Psoas muscle (tissue), 8 donors: ENCODE measurements around the gene TEX10. TPM values are rescaled to one million over a fixed set of nuclear protein-coding genes. Genes with fewer than 3 reads are reported as not detected.
"Not testable (repeated sequence)": the region's sequence is repeated elsewhere in the genome, so short reads cannot be mapped to it uniquely, and the experiment has no call there.

ENCODE experiments used
- ATAC-seq, 4 donors: fragments of 200-7000 bp; cut with Tn5 transposase; one replicate each; pipeline ENCODE4 v1.9.1; 2020; ENCODE audit warnings: moderate library complexity in 3 of 4, mild to moderate bottlenecking in 2 of 4
- DNase-seq, 2 donors: peaks; one replicate each; pipeline ENCODE4 v3.0.0-alpha.2; 2020
- H3K27ac ChIP-seq: fragments of 200-600 bp; one replicate; pipeline ENCODE4 v1.8.0; 2022
- H3K27me3 ChIP-seq, 3 donors: fragments of 200-600 bp in 1 of 3; one replicate each; pipeline versions ENCODE4 v1.6.1 to v1.8.0; 2013 to 2022; ENCODE audit warnings: low read length in 2 of 3, mild to moderate bottlenecking in 2 of 3, moderate library complexity in 1 of 3; ENCODE audit not compliant: insufficient read depth in 3 of 3
- H3K36me3 ChIP-seq, 2 donors: fragments of 200-600 bp in 1 of 2; one replicate each; pipeline versions ENCODE4 v1.6.1 to v1.8.0; 2013 to 2022; ENCODE audit warnings: low read depth in 1 of 2, mild to moderate bottlenecking in 1 of 2, moderate library complexity in 1 of 2; ENCODE audit not compliant: insufficient read depth in 1 of 2
- H3K4me1 ChIP-seq: fragments of 200-600 bp; one replicate; pipeline ENCODE4 v1.8.0; 2022
- H3K4me3 ChIP-seq: fragments of 200-600 bp; one replicate; pipeline ENCODE4 v1.8.0; 2022; ENCODE audit warnings: mild to moderate bottlenecking
- H3K9me3 ChIP-seq: fragments of 200-600 bp; one replicate; pipeline ENCODE4 v1.8.0; 2022
- CTCF ChIP-seq: fragments of 200-600 bp; IDR thresholded peaks from one replicate; pipeline ENCODE4 v1.8.0; 2022; ENCODE audit warnings: antibody characterized with exemption
- WGBS, 3 donors: extraction: QIAGEN DNeasy Blood & Tissue Kit; methylation state at CpG; one replicate each; pipeline versions ENCODE4 v1.1.6 to v1.1.7; 2013; 5-methylcytosine and 5-hydroxymethylcytosine counted together
- intact Hi-C, 2 donors: fragments of 100-400 bp; cut with DNase I; formaldehyde crosslinking; loops; one replicate each; pipeline versions ENCODE4 v1.11.0 to v1.14.2; 2022
- polyA plus RNA-seq, 3 donors: library from polyadenylated mRNA; stranded (reverse); fragments of 200-250 nt; gene quantifications; one replicate each; pipeline ENCODE4 v1.2.3, GENCODE V29; 2013
- total RNA-seq, 4 donors: library from RNA; stranded (reverse); fragmentation: NEBNext Ultra II Directional in 2 of 4; extraction: Animal tissue kit (Norgen Biotek cat#: 25700) in 2 of 4; gene quantifications; one replicate each; pipeline versions ENCODE4 v1.2.1 to v1.2.4, GENCODE V29; 2021 to 2023
- donor health status: healthy with polysubstance abuse.
- donor health status: DM: no; HTN: no; CAD: no; lungs with moderate emphysema.
- donor health status: Bipolar disorder and iron deficiency.
- donor health status: healthy.
- donor health status: DM: yes; HTN: yes; CAD: no.
- donor health status: DM: no; HTN: no; CAD: no.
- donor health status: DM: no; HTN: no; CAD: no.
- donor health status: DM: yes; HTN: yes; CAD: no.

Gene TEX10
- total and polyA plus RNA-seq, 7 donors = 9.8 to 23.1 (median 14.5) TPM

- H3K9me3 ChIP-seq = no peaks in the 10 kb centered on the region
These were observed 12.5 kb downstream of the TEX10 start for GRCh38 chr9:100340224-100340623.

GRCh38 chr9:100338736-100339135 is 14.0 kb downstream of the TEX10 start:
- DNase-seq, ATAC-seq, H3K4me3 ChIP-seq, H3K9me3 ChIP-seq, H3K27ac ChIP-seq, H3K4me1 ChIP-seq, H3K27me3 ChIP-seq, intact Hi-C loops: not testable (repeated sequence)
- H3K36me3 ChIP-seq = peaks cover 2 to 18% of the 10 kb centered on the region in 2 donors
- WGBS, 3 donors = 95 to 98% (median 98%) methylated on average over 5 of the region's 5 CpGs

More at GRCh38 chr9:100340224-100340623, 12.5 kb downstream of the TEX10 start:
- Histone ChIP-seq H3K4me3 (no peak overlapping the region), H3K4me1 (no peaks in the 10 kb centered on the region), H3K36me3 (peaks cover 2 to 21% of the 10 kb centered on the region in 2 donors), H3K27ac (no peak overlapping the region), H3K27me3 (no peaks in the 10 kb centered on the region)
- intact Hi-C loops = no loop called here
- no peak for TF ChIP-seq CTCF
- no peak for DNase-seq
- ATAC-seq = no peak
- 92 to 95% (median 92%) methylated on average over 2 of the region's 2 CpGs for WGBS, 3 donors

GRCh38 chr9:100324594-100325200 is 28.0 kb downstream of the TEX10 start:
- WGBS, 3 donors = 48 to 54% (median 52%) methylated on average over 4 of the region's 4 CpGs
- Histone ChIP-seq H3K36me3 (peaks cover 4 to 71% of the 10 kb centered on the region in 2 donors), H3K27me3 (no peaks in the 10 kb centered on the region), H3K27ac (no peak overlapping the region), H3K4me3 (no peak overlapping the region), H3K9me3 (no peaks in the 10 kb centered on the region), H3K4me1 (no peaks in the 10 kb centered on the region)
- peak; percentile 58 for TF ChIP-seq CTCF
- DNase-seq (no peak), ATAC-seq (peak in 1 of 4 donors; percentile 70)
- intact Hi-C loops = loop anchor here (5.0 to 10.0 kb wide), 4 partner anchors 273 to 1160 kb away; no protein-coding TSS in a partner anchor

- no peak overlapping the region for H3K27ac ChIP-seq
- no peaks in the 10 kb centered on the region for H3K4me1 ChIP-seq
- H3K4me3 ChIP-seq = no peak overlapping the region
- TF ChIP-seq CTCF = peak; percentile 59
- H3K36me3 ChIP-seq = peaks cover 4 to 71% of the 10 kb centered on the region in 2 donors
- WGBS, 3 donors = 64 to 72% (median 66%) methylated on average over 3 of the region's 3 CpGs
- intact Hi-C loops = loop anchor here (5.0 to 10.0 kb wide), 4 partner anchors 274 to 1158 kb away; no protein-coding TSS in a partner anchor
- ATAC-seq (peak in 2 of 4 donors; percentile 46 to 69), DNase-seq (no peak)
- no peaks in the 10 kb centered on the region for H3K9me3 ChIP-seq
- H3K27me3 ChIP-seq = no peaks in the 10 kb centered on the region
These were observed 29.7 kb downstream of the TEX10 start for GRCh38 chr9:100322954-100323536.

GRCh38 chr9:100317706-100318105 is 35.0 kb downstream of the TEX10 start:
- no peak for TF ChIP-seq CTCF
- Histone ChIP-seq H3K27ac (no peak overlapping the region), H3K4me1 (no peaks in the 10 kb centered on the region), H3K27me3 (no peaks in the 10 kb centered on the region), H3K9me3 (no peaks in the 10 kb centered on the region), H3K36me3 (peaks cover 0 to 53% of the 10 kb centered on the region in 2 donors), H3K4me3 (no peak overlapping the region)
- intact Hi-C loops = no loop called here
- no peak for ATAC-seq
- 86 to 88% (median 87%) methylated on average over 1 of the region's 1 CpG for WGBS, 3 donors
- DNase-seq = no peak
